D721Med (cell line): ENCODE results near the gene DCD.
"Not testable (repeated sequence)": the region's sequence is repeated elsewhere in the genome, so short reads cannot be mapped to it uniquely, and the experiment has no call there.

Source experiments
- DNase-seq: peaks from one replicate; pipeline ENCODE4 v3.0.0; 2011; ENCODE audit warnings: low spot score; ENCODE audit not compliant: insufficient read length
- FAIRE-seq: peaks from 2 replicates; lab custom pipeline; 2011; peaks lifted over from hg19 to GRCh38; lab: Jason Lieb, UNC
- CTCF ChIP-seq: IDR thresholded peaks from 2 replicates; pipeline ENCODE4 v1.5.1; 2012; ENCODE audit warnings: mild to moderate bottlenecking, control low read depth; ENCODE audit not compliant: insufficient read depth; ENCODE audit errors: missing control alignments

The DCD gene

GRCh38 chr12:54653025-54653424 lies 4.9 kb upstream of the DCD start:
- no peak for FAIRE-seq
- DNase-seq, result no peak
- no peak for TF ChIP-seq CTCF

GRCh38 chr12:54650889-54651288 lies 2.7 kb upstream of the DCD start:
- FAIRE-seq (no peak), DNase-seq (no peak)
- no peak for TF ChIP-seq CTCF

- TF ChIP-seq CTCF, result no peak
- FAIRE-seq, result no peak
- no peak for DNase-seq
Observed at GRCh38 chr12:54650409-54650808, 2.2 kb upstream of the DCD start.

- no peak for FAIRE-seq
- no peak for TF ChIP-seq CTCF
- DNase-seq, result no peak
Observed at GRCh38 chr12:54649825-54650224, 1.7 kb upstream of the DCD start.

GRCh38 chr12:54641554-54641953 lies 6.6 kb downstream of the DCD start:
- FAIRE-seq (no peak), DNase-seq (no peak)
- no peak for TF ChIP-seq CTCF

- no peak for FAIRE-seq
- no peak for TF ChIP-seq CTCF
Observed at GRCh38 chr12:54641089-54641488, 7.1 kb downstream of the DCD start.

GRCh38 chr12:54639112-54639511 lies 9.1 kb downstream of the DCD start:
- FAIRE-seq, DNase-seq: not testable (repeated sequence)

More at GRCh38 chr12:54641089-54641488, 7.1 kb downstream of the DCD start:
- no peak for DNase-seq

GRCh38 chr12:54634795-54635194 lies 13.4 kb downstream of the DCD start, which contains the start of gene LACRT:
TSS of gene LACRT (minus strand) at chr12:54634895. CDS start at chr12:54634841, 54 bp downstream.
- FAIRE-seq, result no peak
- no peak for DNase-seq
- no peak for TF ChIP-seq CTCF
